Fibroblast of the aortic adventitia (primary cell): Measurements from ENCODE around the gene PCID2. TPM values are rescaled to one million over a fixed set of nuclear protein-coding genes. Genes with fewer than 3 reads are reported as not detected.

Experiments used
- DNase-seq: peaks from one replicate; pipeline ENCODE4 v3.0.0-alpha.2; 2010; ENCODE audit warnings: low read depth
- H3K4me3 ChIP-seq: 2 replicates; pipeline ENCODE4 v1.5.1; 2011; ENCODE audit warnings: low read depth, mild to moderate bottlenecking, control low read depth, low read length, moderate library complexity
- total RNA-seq: library from RNA; depleted of rRNA; stranded (reverse); fragments of >200 nt; gene quantifications from 2 replicates; pipeline ENCODE4 v1.2.3, GENCODE V29; 2012; ENCODE audit warnings: low replicate concordance
- TF ChIP-seq, protein P1 (sequence below): IDR thresholded peaks from 2 replicates; pipeline ENCODE4 v1.5.1; 2011; ENCODE audit warnings: mild to moderate bottlenecking, low read length, control low read depth, inconsistent platforms; ENCODE audit not compliant: insufficient read depth

PCID2 gene
- total RNA-seq, 1 donor: 77.4 TPM

DNA sequence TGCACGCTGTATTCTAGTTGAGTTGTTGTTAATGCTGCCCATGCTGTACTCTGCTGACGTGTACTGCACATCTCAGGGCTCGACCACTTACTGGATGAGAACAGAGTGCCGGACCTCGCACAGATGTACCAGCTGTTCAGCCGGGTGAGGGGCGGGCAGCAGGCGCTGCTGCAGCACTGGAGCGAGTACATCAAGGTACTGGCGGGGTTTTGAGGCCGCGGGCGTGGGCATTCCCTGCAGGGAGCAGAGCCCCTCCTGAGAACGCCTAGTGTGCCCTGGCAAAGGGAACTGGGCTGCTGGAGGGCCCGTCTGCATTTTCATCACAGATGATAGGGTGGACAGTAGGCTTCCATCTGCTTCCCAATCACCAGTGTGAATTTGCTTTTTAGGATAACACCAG, 30.9 kb upstream of the PCID2 start:
- TF ChIP-seq, protein P1, sequence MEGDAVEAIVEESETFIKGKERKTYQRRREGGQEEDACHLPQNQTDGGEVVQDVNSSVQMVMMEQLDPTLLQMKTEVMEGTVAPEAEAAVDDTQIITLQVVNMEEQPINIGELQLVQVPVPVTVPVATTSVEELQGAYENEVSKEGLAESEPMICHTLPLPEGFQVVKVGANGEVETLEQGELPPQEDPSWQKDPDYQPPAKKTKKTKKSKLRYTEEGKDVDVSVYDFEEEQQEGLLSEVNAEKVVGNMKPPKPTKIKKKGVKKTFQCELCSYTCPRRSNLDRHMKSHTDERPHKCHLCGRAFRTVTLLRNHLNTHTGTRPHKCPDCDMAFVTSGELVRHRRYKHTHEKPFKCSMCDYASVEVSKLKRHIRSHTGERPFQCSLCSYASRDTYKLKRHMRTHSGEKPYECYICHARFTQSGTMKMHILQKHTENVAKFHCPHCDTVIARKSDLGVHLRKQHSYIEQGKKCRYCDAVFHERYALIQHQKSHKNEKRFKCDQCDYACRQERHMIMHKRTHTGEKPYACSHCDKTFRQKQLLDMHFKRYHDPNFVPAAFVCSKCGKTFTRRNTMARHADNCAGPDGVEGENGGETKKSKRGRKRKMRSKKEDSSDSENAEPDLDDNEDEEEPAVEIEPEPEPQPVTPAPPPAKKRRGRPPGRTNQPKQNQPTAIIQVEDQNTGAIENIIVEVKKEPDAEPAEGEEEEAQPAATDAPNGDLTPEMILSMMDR: no peak
- no peak overlapping the region for H3K4me3 ChIP-seq

DNA sequence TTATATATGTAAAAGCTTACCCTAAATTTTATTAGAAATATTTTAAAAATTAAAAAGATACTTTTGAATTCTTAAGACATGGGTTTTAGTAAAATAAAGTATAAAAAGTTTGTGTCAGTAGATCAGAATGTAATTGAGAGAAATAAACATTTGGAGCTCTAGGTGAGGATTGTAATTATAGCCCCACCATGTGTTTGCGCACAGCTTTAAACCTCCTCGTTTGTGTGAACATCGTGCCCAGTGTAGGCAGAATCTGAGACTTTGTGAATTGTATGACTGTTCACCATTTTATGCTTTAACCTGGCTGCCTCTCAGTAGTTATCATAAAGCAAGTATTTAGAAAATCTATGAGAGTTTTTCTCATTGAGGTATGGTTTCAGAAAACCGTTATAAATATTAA, 30.1 kb upstream of the PCID2 start:
- DNase-seq: no peak
- TF ChIP-seq, protein P1: no peak
- no peak overlapping the region for H3K4me3 ChIP-seq

More for the DNA sequence above, 30.9 kb upstream of the PCID2 start:
- no peak for DNase-seq

DNA sequence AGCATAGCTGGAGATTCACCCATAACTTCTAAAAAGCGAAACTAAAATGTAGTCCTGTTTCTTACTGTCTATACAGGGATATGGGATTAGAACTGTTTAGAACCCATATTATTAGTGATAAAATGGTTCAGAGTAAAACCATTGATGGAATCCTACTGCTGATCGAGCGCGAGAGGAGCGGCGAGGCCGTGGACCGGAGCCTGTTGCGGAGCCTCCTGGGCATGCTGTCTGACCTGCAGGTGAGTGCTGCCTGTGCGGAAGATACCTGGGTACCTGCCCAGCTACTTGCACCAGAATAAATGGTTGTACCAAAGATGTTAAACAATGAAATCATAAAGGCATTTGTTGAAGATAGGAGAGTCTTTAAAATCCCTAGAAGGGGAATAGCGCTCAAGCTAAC, 24.6 kb upstream of the PCID2 start:
- TF ChIP-seq, protein P1: no peak
- DNase-seq: no peak
- H3K4me3 ChIP-seq: no peak overlapping the region

DNA sequence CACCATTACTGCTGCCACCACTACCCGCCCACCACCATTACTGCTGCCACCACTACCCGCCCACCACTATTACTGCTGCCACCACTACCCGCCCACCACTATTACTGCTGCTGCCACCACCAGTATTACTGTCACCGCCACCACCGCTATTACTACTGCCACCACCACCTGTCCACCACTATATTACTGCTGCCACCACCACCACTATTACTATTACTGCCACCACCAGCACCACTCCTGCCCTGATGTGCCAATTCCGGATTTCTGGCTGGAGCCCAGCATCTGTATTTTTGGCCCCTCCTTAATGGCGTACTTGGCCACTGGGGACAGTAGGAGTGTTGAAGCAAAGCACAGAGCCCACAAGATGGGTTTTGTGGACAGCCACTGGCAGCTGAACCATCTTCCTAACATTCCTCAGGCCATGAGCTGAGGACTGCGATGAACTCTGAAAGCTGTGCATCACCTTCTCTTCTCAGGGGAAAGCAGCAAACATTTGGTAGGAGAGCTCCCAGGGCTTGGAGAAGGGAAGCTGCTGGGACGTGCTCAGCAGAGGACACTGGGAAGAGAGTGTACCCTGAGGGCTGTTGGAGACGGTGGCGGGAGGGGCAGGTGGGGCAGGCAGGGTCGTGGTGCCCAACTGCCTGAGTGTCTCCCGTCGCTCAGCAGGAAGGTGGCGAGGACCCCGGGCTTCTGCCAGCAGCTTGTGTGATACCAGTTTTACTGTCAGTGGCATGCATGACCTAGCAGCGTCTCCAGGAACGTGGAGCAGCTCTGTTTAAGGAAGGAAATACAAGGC, 23.9 kb upstream of the PCID2 start:
- TF ChIP-seq, protein P1: no peak
- no peak overlapping the region for H3K4me3 ChIP-seq

DNA sequence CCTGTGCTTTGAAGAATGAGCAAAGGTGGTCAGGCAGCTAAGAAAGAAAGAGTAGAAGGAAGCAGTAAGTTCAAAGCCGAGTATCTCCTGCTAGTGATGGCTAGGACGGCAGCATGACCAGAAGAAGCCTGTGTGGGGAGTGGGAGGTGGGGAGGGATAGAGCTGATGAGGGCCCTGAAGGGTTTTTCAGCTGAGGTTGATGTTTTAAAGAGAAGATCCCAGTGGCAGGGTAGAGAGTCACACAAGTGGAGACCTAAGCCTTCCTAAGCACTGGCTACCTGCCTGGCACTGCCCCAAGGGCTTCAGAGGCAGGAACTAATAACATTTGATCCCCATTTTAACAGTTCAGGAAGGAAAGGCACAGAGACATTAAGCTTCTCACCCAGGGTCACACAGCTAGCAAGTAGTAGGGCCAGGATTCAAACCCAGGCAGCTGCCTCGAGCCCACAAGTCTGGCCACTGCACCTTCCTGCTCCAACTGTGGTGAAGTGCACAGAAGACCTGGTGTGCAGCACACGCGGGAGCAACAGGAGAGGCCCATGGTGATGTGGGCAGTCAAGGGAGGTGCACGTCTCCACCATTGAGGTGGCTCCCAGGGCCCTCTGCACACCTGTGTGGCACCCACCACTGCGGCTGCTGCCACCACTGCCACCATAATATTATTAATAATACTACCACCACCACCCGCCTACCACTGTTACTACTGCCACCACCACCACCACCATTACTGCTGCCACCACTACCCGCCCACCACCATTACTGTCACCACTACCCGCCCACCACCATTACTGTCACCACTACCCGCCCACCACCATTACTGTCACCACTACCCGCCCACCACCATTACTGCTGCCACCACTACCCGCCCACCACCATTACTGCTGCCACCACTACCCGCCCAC, 23.1 kb upstream of the PCID2 start:
- no peak for DNase-seq
- TF ChIP-seq, protein P1: no peak
- no peak overlapping the region for H3K4me3 ChIP-seq

More for the DNA sequence above, 23.9 kb upstream of the PCID2 start:
- DNase-seq: no peak

DNA sequence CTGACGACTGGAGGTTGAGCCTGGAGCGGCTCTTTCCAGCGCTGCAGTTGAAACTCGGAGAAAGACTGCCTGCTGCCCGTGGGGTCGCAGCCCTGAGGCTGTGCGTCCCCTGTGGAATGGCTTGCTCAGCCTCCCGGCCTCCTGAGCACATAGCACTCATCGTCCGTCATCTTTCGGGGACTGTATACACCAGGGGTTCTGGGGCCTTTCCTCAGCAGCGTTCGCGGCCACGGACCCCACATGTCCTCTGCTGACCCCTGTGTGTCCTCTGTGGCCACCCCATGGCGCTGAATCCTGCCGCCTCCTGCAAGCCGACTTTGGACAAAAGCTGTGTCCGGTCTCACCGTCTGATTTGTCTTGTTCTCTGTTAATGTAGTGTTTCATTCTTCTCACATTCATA, 21.3 kb upstream of the PCID2 start:
- H3K4me3 ChIP-seq: no peak overlapping the region
- TF ChIP-seq, protein P1: no peak
- no peak for DNase-seq
